Calu3 (cell line): ENCODE results near the gene RNMT. TPM values are rescaled to one million over a fixed set of nuclear protein-coding genes. Genes with fewer than 3 reads are reported as not detected.
"Not testable (repeated sequence)": the region's sequence is repeated elsewhere in the genome, so short reads cannot be mapped to it uniquely, and the experiment has no call there.

ENCODE experiments used
- BruUV-seq: library from RNA; stranded (reverse); fragments of 400-500 nt; replicated peaks from 2 replicates; lab custom pipeline; 2021; lab: Mats Ljungman, UMichigan
- CTCF ChIA-PET: fragments of 300-600 bp; sonication (Branson Sonifier 250); formaldehyde crosslinking; loops from one replicate; lab custom pipeline; 2022; ENCODE audit warnings: antibody characterized with exemption; lab: Charles Lee
- DNase-seq: peaks from one replicate; pipeline ENCODE4 v3.0.0; 2022
- H3K27ac Mint-ChIP-seq: one replicate; pipeline ENCODE4 v1.8.0; 2022; ENCODE audit warnings: mixed read lengths; ENCODE audit not compliant: unreplicated experiment
- H3K27me3 Mint-ChIP-seq: one replicate; pipeline ENCODE4 v1.8.0; 2022; ENCODE audit warnings: mixed read lengths; ENCODE audit not compliant: unreplicated experiment
- H3K36me3 Mint-ChIP-seq: one replicate; pipeline ENCODE4 v1.8.0; 2022; ENCODE audit warnings: mild to moderate bottlenecking, moderate library complexity, mixed read lengths; ENCODE audit not compliant: insufficient read depth, unreplicated experiment
- H3K4me1 Mint-ChIP-seq: one replicate; pipeline ENCODE4 v1.8.0; 2022; ENCODE audit warnings: mild to moderate bottlenecking, low read depth, mixed read lengths; ENCODE audit not compliant: unreplicated experiment
- H3K4me3 Mint-ChIP-seq: one replicate; pipeline ENCODE4 v1.8.0; 2022; ENCODE audit warnings: mild to moderate bottlenecking, low read depth, moderate library complexity, mixed read lengths; ENCODE audit not compliant: unreplicated experiment
- H3K9me3 Mint-ChIP-seq: one replicate; pipeline ENCODE4 v1.8.0; 2022; ENCODE audit warnings: low read depth, mixed read lengths; ENCODE audit not compliant: unreplicated experiment
- CTCF ChIP-seq: fragments of 200-600 bp; IDR thresholded peaks from one replicate; pipeline ENCODE4 v1.8.0; 2022; ENCODE audit warnings: antibody characterized with exemption; ENCODE audit not compliant: unreplicated experiment
- intact Hi-C: fragments of 100-400 bp; cut with micrococcal nuclease; formaldehyde crosslinking; loops from one replicate; pipeline ENCODE4 v1.10.0; 2022; ENCODE audit not compliant: unreplicated experiment
- total RNA-seq: library from RNA; stranded (reverse); gene quantifications from 2 replicates; pipeline ENCODE4 v1.2.3, GENCODE V29; 2022

RNMT gene
- total RNA-seq, 1 experiment from 2014 or later: 42.9 TPM

DNA sequence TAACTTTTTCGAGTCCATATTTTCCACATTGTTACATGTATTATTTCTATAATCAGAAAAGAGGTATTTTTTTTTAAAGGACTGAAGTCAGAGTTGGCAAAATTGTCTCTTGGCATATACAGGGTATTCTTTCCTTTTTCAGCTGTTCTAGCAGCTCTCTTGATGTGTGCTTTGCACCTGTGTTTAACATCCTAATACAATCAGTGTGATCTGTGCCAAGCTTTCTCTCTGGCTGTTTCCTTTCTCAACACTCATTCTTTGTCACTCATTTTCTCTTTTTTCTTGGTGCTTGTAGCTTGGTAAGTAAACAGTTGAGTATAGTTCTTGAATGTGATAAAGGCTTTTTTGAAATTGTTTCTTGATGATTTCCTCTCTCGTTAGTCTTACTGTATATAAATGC is 9.2 kb downstream of the RNMT start:
- BruUV-seq: no TSS peak
- CTCF ChIA-PET: no interaction called here
- H3K4me3 Mint-ChIP-seq: no peak overlapping the region
- intact Hi-C loops: no loop called here
- DNase-seq: no peak
- H3K4me1 Mint-ChIP-seq: no peaks in the 10 kb centered on the region
- no peak overlapping the region for H3K27ac Mint-ChIP-seq
- TF ChIP-seq CTCF: no peak
- no peaks in the 10 kb centered on the region for H3K9me3 Mint-ChIP-seq
- H3K36me3 Mint-ChIP-seq: peaks cover 51% of the 10 kb centered on the region
- H3K27me3 Mint-ChIP-seq: no peaks in the 10 kb centered on the region

DNA sequence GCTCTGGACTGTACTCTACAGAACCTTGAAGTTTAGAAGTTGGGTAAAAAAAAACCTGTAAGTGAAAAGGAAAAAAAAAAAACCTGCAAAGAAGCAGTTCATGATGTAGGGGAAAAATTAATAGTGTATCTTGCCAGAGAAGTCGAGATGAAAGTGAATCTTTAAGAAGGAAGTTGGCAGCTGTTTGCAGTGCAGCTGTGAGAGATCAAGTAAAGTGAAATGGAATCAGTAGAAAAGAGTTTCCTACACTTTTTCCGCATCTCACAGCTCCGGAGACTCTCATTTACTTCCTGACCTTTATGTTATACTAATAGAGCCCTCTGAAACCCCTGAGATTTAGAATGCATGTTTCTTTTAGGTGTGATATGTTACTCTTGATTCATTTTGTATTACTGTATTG is 19.2 kb downstream of the RNMT start:
- Mint-ChIP-seq H3K27me3 (no peaks in the 10 kb centered on the region), H3K9me3 (no peaks in the 10 kb centered on the region), H3K27ac (peak overlapping the region; percentile 1), H3K4me3 (no peak overlapping the region), H3K4me1 (no peaks in the 10 kb centered on the region), H3K36me3 (peaks cover 51% of the 10 kb centered on the region)
- CTCF ChIA-PET: no interaction called here
- no TSS peak for BruUV-seq
- no peak for TF ChIP-seq CTCF
- intact Hi-C loops: loop anchor here (5.0 kb wide), 1 partner anchor 42 kb away; no protein-coding TSS in a partner anchor
- no peak for DNase-seq

- BruUV-seq: no TSS peak
Measured at GRCh38 chr18:13746633-13747032, 20.2 kb downstream of the RNMT start.

DNA sequence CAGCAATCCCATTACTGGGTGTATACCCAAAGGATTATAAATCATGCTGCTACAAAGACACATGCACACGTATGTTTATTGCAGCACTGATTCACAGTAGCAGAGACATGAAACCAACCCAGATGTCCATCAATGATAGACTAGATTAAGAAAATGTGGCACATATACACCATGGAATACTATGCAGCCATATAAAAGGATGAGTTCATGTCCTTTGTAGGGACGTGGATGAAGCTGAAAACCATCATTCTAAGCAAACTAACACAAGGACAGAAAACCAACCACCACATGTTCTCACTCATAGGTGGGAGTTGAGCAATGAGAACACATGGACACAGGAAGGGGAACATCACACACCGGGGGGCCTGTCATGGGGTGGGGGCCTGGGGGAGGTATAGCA is 25.1 kb downstream of the RNMT start:
- CTCF ChIA-PET: not testable (repeated sequence)
- H3K36me3 Mint-ChIP-seq: peaks cover 46% of the 10 kb centered on the region

More at GRCh38 chr18:13746633-13747032, 20.2 kb downstream of the RNMT start:
- TF ChIP-seq CTCF: no peak
- Mint-ChIP-seq H3K36me3 (peaks cover 54% of the 10 kb centered on the region), H3K4me1 (no peaks in the 10 kb centered on the region), H3K27me3 (no peaks in the 10 kb centered on the region), H3K4me3 (no peak overlapping the region), H3K27ac (no peak overlapping the region), H3K9me3 (no peaks in the 10 kb centered on the region)
- DNase-seq: no peak
- CTCF ChIA-PET: interaction anchor here (0.7 kb wide), 1 partner anchor 103 kb away, joined by 5 read pairs; no protein-coding TSS in a partner anchor
- intact Hi-C loops: loop anchor here (5.0 kb wide), 1 partner anchor 41 kb away; no protein-coding TSS in a partner anchor

DNA sequence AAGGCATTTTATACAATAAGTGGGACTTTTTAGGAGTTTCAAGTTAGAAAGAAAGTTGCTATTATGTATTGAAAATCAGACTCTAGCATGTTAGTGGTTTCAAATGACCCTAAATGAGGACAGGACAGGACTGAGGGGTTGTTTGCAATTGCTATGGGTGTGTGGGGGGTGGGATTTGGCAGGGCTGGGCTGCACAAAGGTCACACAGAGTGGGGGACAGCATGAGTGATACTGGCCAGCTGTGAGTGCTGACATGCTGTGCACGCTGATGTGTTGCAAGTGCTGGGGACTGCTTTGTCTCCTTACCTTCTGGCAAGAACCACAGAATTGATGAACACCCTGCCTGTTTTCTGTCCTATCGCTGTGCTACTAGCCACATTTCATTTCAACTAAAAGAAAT is 29.8 kb downstream of the RNMT start:
- Mint-ChIP-seq H3K27me3 (no peaks in the 10 kb centered on the region), H3K4me1 (no peaks in the 10 kb centered on the region), H3K9me3 (no peaks in the 10 kb centered on the region), H3K4me3 (no peak overlapping the region), H3K36me3 (peaks cover 25% of the 10 kb centered on the region), H3K27ac (no peak overlapping the region)
- no peak for DNase-seq
- TF ChIP-seq CTCF: no peak
- no TSS peak for BruUV-seq
- CTCF ChIA-PET: no interaction called here
- intact Hi-C loops: no loop called here

More for the DNA sequence above, 25.1 kb downstream of the RNMT start:
- H3K4me3 Mint-ChIP-seq, intact Hi-C loops, DNase-seq, H3K27ac Mint-ChIP-seq, H3K27me3 Mint-ChIP-seq, H3K9me3 Mint-ChIP-seq, H3K4me1 Mint-ChIP-seq, BruUV-seq: not testable (repeated sequence)
